22Rv1 (cell line): Measurements from ENCODE around the gene CCRL2.

Experiments
- H3K27ac ChIP-seq: fragments of 450-650 bp; 2 replicates; pipeline ENCODE4 v1.5.1; 2017
- CTCF ChIP-seq: fragments of 450-650 bp; IDR thresholded peaks from 2 replicates; pipeline ENCODE4 v1.5.1; 2017; ENCODE audit warnings: mild to moderate bottlenecking
- ZFX ChIP-seq: fragments of 450-650 bp; IDR thresholded peaks from 2 replicates; pipeline ENCODE4 v1.6.1; 2017; ENCODE audit warnings: antibody characterized with exemption, borderline replicate concordance

The CCRL2 gene

GRCh38 chr3:46454209-46454595 lies 47.1 kb downstream of the CCRL2 start:
- TF ChIP-seq ZFX (no peak), CTCF (no peak)
- H3K27ac ChIP-seq, result no peak overlapping the region

GRCh38 chr3:46454606-46455005 lies 47.5 kb downstream of the CCRL2 start:
- no peak overlapping the region for H3K27ac ChIP-seq
- TF ChIP-seq CTCF, result no peak
- no peak for TF ChIP-seq ZFX

GRCh38 chr3:46455231-46456115 lies 48.4 kb downstream of the CCRL2 start:
- no peak overlapping the region for H3K27ac ChIP-seq
- TF ChIP-seq ZFX (no peak), CTCF (no peak)

- TF ChIP-seq ZFX (no peak), CTCF (no peak)
- H3K27ac ChIP-seq, result no peak overlapping the region
Observed at GRCh38 chr3:46456118-46456517, 49.1 kb downstream of the CCRL2 start.
